ENCODE measurements around the gene LBX2. TPM values are rescaled to one million over a fixed set of nuclear protein-coding genes. Genes with fewer than 3 reads are reported as not detected.
"Not testable (repeated sequence)": the region's sequence is repeated elsewhere in the genome, so short reads cannot be mapped to it uniquely, and the experiment has no call there.

Gene LBX2
- total RNA-seq, 1 donor from 2014 or later, result 2.9 TPM

- DNase-seq, result peak; percentile 72
Measured at GRCh38 chr2:74481961-74482800, 17.2 kb downstream of the LBX2 start.

GRCh38 chr2:74481431-74481830, 18.0 kb downstream of the LBX2 start:
- DNase-seq, result no peak

GRCh38 chr2:74474899-74475298, 24.5 kb downstream of the LBX2 start:
- DNase-seq, result peak; percentile 37

DNA sequence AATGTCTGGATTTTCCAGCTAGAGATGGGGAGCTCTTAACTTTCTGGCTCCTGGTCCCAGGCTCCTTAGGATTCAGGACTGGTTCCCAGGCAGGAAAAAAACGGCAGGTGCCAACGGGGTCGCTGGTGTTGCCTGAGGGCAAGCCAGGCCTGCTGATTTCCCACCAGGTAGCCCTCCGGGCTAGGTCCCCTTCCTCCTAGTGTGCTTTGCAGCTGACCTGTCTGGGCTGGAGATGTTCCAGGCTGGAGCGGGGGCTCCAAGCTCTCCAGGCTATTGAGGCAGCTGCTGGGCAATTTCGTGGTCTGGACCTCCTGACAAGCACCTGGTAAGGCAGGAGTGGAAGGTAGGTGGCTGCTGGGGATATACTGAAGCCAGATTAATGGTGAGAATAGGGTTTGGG, 24.9 kb downstream of the LBX2 start:
- DNase-seq, result no peak

- DNase-seq, result no peak
Measured at GRCh38 chr2:74472945-74473258, 26.5 kb downstream of the LBX2 start.

- peak; percentile 96 for DNase-seq
Measured at GRCh38 chr2:74472086-74472944, 27.1 kb downstream of the LBX2 start, which contains the start of gene MRPL53. MRPL53 (minus strand) TSS chr2:74472680; CDS start chr2:74472660, 20 bp downstream.

- no peak for DNase-seq
Measured at GRCh38 chr2:74471332-74472065, 27.9 kb downstream of the LBX2 start.

- not testable (repeated sequence) for DNase-seq
Measured at GRCh38 chr2:74470742-74471141, 28.7 kb downstream of the LBX2 start.

GRCh38 chr2:74464406-74464805, 35.0 kb downstream of the LBX2 start:
- peak; percentile 30 for DNase-seq

GRCh38 chr2:74462786-74463105, 36.7 kb downstream of the LBX2 start:
- no peak for DNase-seq

- no peak for DNase-seq
Measured at GRCh38 chr2:74462054-74462785, 37.2 kb downstream of the LBX2 start.

DNA sequence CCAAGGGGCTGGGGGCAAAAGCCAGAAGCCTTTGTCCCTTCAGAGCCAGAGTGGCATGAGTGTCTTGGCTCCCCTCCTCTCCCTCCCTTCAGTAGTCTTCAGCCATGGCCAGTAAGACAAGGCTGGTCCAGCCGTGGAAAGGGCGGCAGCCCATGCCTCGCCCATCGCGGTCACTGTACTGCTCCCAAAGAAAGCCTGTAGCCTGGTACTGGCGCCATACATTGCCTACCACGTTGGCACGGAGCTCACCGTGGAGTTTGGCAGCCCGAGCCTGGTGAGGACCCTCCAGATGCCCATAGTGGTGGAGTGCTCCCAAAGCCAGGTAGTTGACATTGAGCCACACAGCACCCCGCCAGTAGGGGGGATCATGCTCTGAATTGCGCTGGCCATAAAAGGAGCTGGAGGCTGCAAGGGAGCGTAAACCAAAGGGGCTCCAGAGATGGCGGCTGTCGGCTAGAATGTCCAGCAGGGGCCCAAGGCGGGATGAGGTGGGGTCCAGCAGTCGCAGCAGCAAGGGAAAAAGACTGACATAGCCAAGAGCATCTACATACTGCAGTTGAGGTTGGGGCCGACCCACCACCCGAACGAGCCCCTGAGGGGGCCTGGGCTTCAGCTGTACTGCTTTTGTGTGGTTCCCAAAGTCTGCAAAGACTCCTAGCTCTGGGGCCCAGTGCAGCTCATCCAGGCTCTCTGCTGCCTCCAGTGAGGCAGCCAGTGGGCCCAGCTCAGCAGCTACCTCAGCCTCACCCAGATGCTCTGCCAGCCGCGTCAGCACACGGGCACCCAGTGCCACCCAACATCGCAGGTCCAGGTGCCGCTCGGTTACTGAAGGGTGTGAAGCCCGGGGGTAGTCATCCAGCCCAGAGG, 38.0 kb downstream of the LBX2 start:
- no peak for DNase-seq

GRCh38 chr2:74460187-74460586, 39.2 kb downstream of the LBX2 start:
- not testable (repeated sequence) for DNase-seq

- not testable (repeated sequence) for DNase-seq
Measured at GRCh38 chr2:74459503-74460118, 39.8 kb downstream of the LBX2 start.

GRCh38 chr2:74458938-74459363, 40.5 kb downstream of the LBX2 start:
- no peak for DNase-seq

DNA sequence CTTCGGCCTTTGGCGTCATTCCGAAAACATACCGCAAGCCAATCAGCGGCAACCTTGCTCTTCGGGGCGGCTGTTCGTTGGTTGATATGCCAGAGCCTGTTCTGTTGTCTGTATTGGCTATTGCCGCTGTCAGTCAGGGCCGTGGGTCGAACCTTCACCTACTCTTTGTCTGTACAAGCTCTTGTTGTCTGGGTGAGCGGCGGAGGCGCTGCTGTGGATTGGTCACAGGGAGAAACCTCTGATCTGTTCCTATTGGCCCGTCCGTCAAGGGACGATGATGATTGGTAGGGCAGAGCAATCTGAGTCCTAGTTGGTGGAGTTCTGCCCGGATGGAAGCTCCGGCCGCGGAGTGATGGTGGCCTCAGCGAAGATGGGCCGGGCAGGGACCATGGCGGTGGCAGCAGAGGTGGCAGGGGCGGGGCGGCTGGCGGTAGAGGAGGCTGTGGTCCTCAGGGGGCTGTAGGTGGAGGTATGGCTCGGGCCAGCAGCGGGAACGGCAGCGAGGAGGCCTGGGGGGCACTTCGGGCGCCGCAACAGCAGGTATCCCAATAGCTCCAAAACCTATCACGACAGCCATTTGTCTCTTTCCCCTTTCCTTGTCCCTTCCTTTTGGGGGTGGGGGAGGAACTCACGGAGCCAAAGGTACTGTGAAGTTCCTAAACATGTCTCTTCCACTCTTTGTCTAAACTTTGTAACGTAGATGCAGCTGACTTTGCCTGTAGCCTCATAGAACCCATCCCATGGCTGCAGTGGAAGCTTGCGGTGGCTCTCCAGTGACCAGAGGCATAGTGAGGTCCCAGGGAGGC, 41.1 kb downstream of the LBX2 start, which contains the start of gene WBP1:
Gene WBP1, plus strand, starts transcription at position 307 of the 806 bp plus-strand sequence. Its CDS starts 165 bp downstream, at position 472.
- DNase-seq, result peak; percentile 100

DNA sequence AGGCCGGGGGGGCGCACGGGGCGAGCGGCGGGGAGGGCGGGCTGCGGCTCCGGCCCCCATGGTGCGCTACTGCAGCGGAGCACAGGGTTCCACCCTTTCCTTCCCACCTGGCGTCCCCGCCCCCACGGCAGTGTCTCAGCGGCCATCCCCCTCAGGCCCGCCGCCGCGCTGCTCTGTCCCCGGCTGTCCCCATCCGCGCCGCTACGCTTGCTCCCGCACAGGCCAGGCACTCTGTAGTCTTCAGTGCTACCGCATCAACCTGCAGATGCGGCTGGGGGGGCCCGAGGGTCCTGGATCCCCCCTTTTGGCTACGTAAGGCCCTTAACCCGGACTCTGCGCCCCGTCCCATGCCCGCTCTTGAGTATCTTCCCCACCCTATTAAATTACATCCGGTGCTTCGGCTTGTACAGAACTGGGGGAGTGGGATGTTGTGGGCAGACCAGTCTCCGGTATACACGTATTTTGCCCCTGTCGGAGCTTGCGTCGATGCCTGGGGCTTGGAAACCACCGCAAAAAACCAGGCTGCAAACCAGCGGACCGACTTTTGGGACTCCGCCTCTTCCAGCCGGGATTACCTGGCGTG, 41.8 kb downstream of the LBX2 start:
- DNase-seq, result peak; percentile 58

DNA sequence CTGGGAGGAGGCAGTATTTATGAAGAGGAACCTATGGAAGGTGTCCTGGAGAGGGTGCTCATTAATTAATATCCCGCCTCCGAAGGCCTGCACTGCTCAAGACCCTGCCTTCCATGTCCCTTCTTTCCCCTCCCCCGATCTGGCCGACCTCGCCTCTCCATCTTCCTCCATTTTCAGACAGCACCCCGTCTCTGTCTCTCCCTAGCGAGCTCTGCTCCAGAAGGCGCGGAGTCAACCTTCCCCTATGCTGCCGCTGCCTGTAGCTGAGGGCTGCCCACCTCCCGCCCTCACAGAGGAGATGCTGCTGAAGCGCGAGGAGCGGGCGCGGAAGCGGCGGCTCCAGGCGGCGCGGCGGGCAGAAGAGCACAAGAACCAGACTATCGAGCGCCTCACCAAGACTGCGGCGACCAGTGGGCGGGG, 42.3 kb downstream of the LBX2 start:
- DNase-seq, result no peak
